Neural cell (in vitro differentiated cells): Measurements from ENCODE around the gene KIF22.

Experiments used
- RAD21 ChIP-seq: fragments of 450-650 bp; conservative IDR thresholded peaks from 2 replicates; pipeline ENCODE4 v1.6.1; 2014; ENCODE audit warnings: antibody characterized with exemption, mild to moderate bottlenecking, moderate library complexity
- SMC3 ChIP-seq: fragments of 450-650 bp; conservative IDR thresholded peaks from 2 replicates; pipeline ENCODE4 v1.6.1; 2014; ENCODE audit warnings: antibody characterized with exemption, mild to moderate bottlenecking, moderate library complexity; ENCODE audit not compliant: poor library complexity
- TAF1 ChIP-seq: IDR thresholded peaks from 2 replicates; pipeline ENCODE4 v1.6.1; 2012; ENCODE audit warnings: low read depth
- TF ChIP-seq, protein P1 (sequence below): fragments of 450-650 bp; IDR thresholded peaks from 2 replicates; pipeline ENCODE4 v1.5.1; 2014; ENCODE audit warnings: antibody characterized with exemption, mild to moderate bottlenecking, moderate library complexity; ENCODE audit not compliant: poor library complexity, severe bottlenecking
- TF ChIP-seq, protein P2 (sequence below): IDR thresholded peaks from 2 replicates; pipeline ENCODE4 v1.6.1; 2012; ENCODE audit warnings: borderline replicate concordance

DNA sequence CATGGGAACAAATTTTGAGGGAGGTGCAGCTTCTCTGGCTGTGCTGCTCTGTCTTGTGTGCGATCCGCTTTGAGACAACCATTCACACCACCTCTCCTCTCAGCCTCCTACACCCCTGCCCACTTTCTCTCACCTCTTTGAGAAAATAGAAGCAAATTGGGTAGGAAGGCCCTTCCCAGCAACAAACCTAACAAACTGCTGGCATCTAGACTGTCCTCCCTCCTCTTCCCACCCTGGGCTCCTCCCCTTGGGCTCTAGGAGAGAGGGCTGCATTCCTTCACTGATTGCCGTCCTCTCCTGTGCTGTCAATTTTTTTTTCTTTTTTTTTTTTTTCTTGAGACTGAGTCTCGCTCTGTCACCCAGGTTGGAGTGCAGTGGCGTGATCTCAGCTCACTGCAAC lies 59.0 kb downstream of the KIF22 start:
- TF ChIP-seq RAD21 (no peak), SMC3 (no peak), TAF1 (no peak)
- TF ChIP-seq, protein P1, sequence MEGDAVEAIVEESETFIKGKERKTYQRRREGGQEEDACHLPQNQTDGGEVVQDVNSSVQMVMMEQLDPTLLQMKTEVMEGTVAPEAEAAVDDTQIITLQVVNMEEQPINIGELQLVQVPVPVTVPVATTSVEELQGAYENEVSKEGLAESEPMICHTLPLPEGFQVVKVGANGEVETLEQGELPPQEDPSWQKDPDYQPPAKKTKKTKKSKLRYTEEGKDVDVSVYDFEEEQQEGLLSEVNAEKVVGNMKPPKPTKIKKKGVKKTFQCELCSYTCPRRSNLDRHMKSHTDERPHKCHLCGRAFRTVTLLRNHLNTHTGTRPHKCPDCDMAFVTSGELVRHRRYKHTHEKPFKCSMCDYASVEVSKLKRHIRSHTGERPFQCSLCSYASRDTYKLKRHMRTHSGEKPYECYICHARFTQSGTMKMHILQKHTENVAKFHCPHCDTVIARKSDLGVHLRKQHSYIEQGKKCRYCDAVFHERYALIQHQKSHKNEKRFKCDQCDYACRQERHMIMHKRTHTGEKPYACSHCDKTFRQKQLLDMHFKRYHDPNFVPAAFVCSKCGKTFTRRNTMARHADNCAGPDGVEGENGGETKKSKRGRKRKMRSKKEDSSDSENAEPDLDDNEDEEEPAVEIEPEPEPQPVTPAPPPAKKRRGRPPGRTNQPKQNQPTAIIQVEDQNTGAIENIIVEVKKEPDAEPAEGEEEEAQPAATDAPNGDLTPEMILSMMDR, result no peak
- TF ChIP-seq, protein P2, sequence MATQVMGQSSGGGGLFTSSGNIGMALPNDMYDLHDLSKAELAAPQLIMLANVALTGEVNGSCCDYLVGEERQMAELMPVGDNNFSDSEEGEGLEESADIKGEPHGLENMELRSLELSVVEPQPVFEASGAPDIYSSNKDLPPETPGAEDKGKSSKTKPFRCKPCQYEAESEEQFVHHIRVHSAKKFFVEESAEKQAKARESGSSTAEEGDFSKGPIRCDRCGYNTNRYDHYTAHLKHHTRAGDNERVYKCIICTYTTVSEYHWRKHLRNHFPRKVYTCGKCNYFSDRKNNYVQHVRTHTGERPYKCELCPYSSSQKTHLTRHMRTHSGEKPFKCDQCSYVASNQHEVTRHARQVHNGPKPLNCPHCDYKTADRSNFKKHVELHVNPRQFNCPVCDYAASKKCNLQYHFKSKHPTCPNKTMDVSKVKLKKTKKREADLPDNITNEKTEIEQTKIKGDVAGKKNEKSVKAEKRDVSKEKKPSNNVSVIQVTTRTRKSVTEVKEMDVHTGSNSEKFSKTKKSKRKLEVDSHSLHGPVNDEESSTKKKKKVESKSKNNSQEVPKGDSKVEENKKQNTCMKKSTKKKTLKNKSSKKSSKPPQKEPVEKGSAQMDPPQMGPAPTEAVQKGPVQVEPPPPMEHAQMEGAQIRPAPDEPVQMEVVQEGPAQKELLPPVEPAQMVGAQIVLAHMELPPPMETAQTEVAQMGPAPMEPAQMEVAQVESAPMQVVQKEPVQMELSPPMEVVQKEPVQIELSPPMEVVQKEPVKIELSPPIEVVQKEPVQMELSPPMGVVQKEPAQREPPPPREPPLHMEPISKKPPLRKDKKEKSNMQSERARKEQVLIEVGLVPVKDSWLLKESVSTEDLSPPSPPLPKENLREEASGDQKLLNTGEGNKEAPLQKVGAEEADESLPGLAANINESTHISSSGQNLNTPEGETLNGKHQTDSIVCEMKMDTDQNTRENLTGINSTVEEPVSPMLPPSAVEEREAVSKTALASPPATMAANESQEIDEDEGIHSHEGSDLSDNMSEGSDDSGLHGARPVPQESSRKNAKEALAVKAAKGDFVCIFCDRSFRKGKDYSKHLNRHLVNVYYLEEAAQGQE, result no peak
